HL-60/S4 (cell line): ENCODE data around the gene PDIA4.
"Not testable (repeated sequence)": the region's sequence is repeated elsewhere in the genome, so short reads cannot be mapped to it uniquely, and the experiment has no call there.

Source experiments
- in situ Hi-C: fragments of 300-500 bp; cut with MboI; formaldehyde crosslinking; loops from 2 replicates; pipeline ENCODE4 v1.14.3; 2022; ENCODE audit warnings: low sequenced_read_pairs

The PDIA4 gene

GRCh38 chr7:149003560-149004305 lies 24.6 kb downstream of the PDIA4 start:
- in situ Hi-C loops = no loop called here

- in situ Hi-C loops = no loop called here
These were observed 25.3 kb downstream of the PDIA4 start for GRCh38 chr7:149003018-149003417.

- in situ Hi-C loops = no loop called here
These were observed 25.7 kb downstream of the PDIA4 start for GRCh38 chr7:149002604-149003003.

GRCh38 chr7:149001427-149002068 lies 26.8 kb downstream of the PDIA4 start:
- in situ Hi-C loops = no loop called here

GRCh38 chr7:149000961-149001360 lies 27.3 kb downstream of the PDIA4 start:
- in situ Hi-C loops = no loop called here

- in situ Hi-C loops = no loop called here
These were observed 29.1 kb downstream of the PDIA4 start for GRCh38 chr7:148999192-148999591.

GRCh38 chr7:148997497-148997896 lies 30.8 kb downstream of the PDIA4 start:
- in situ Hi-C loops = no loop called here

- in situ Hi-C loops = no loop called here
These were observed 33.7 kb downstream of the PDIA4 start for GRCh38 chr7:148994576-148994975.

- in situ Hi-C loops = no loop called here
These were observed 35.1 kb downstream of the PDIA4 start for GRCh38 chr7:148993193-148993592.

GRCh38 chr7:148991536-148991935 lies 36.8 kb downstream of the PDIA4 start:
- in situ Hi-C loops = no loop called here

GRCh38 chr7:148987751-148988512 lies 40.4 kb downstream of the PDIA4 start:
- in situ Hi-C loops = no loop called here

- in situ Hi-C loops = no loop called here
These were observed 41.1 kb downstream of the PDIA4 start for GRCh38 chr7:148987010-148987750.

GRCh38 chr7:148986742-148987009 lies 41.6 kb downstream of the PDIA4 start:
- in situ Hi-C loops = no loop called here

- in situ Hi-C loops = no loop called here
These were observed 44.8 kb downstream of the PDIA4 start for GRCh38 chr7:148983200-148984146.

GRCh38 chr7:148982654-148983199 lies 45.6 kb downstream of the PDIA4 start:
- in situ Hi-C loops = no loop called here

GRCh38 chr7:148979827-148980226 lies 48.5 kb downstream of the PDIA4 start:
- in situ Hi-C loops = no loop called here

GRCh38 chr7:148979072-148979471 lies 49.2 kb downstream of the PDIA4 start:
- in situ Hi-C loops = not testable (repeated sequence)

GRCh38 chr7:148978091-148978490 lies 50.2 kb downstream of the PDIA4 start:
- in situ Hi-C loops = no loop called here

- in situ Hi-C loops = no loop called here
These were observed 52.4 kb downstream of the PDIA4 start for GRCh38 chr7:148975896-148976295.

- in situ Hi-C loops = loop anchor here (25.0 kb wide), 2 partner anchors 411 to 711 kb away; no protein-coding TSS in a partner anchor
These were observed 55.0 kb downstream of the PDIA4 start for GRCh38 chr7:148973256-148973655.
